RCC 7860 (cell line): Measurements from ENCODE around the gene ELAVL2.

Experiments
- DNase-seq: peaks from one replicate; pipeline ENCODE4 v3.0.0-alpha.2; 2015; ENCODE audit warnings: low spot score
- FAIRE-seq: peaks from 2 replicates; lab custom pipeline; 2012; peaks lifted over from hg19 to GRCh38; lab: Jason Lieb, UNC

The ELAVL2 gene

DNA sequence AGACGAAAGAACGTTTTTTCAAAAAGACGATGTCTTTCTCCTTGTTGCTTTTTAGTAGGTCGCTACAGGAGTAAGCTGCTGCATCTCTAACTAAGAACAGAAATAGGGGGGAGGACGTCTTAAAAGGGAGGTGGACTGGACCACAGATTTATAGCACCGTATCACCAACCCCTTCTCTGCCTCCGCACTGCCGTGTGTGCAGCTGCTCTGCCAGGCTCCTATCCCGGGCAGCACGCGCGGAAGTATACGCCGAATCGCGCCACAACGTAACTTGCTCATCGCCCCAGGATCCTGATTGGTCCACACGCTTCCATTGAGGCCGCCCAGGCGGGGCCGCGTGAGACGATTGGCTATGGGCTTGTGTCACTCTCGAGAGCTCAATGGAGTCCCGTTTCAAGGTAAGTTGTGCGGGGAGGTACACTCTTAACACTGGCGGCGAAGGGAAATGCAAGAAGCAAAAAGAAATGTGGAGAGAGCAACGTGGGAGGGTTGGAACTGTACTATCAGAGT, at the start of gene ELAVL2:
TSS of gene ELAVL2 (minus strand) at position 121 of the 510 bp plus-strand sequence. CDS start 64,006 bp downstream, outside the sequence.
- FAIRE-seq (no peak), DNase-seq (no peak)

DNA sequence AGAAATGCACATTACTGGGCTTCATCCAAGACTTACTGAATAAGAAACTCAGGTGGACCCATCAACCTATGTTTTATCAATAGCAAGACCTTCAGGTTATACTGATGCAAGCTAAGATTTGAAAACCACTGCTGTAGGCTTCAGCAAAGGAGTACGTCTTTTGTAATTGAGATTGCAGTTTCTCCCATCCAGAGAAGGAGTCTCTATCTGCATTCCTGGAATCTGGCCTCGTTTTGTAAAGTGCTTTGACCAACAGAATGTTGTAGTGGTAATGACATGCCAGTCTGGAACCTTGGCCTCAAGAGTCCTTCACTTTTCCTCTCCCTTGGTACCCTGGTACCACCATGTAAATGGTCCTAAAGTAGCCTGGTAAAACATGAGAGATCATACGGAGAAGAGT, 32.2 kb upstream of the ELAVL2 start:
- DNase-seq (no peak), FAIRE-seq (no peak)

DNA sequence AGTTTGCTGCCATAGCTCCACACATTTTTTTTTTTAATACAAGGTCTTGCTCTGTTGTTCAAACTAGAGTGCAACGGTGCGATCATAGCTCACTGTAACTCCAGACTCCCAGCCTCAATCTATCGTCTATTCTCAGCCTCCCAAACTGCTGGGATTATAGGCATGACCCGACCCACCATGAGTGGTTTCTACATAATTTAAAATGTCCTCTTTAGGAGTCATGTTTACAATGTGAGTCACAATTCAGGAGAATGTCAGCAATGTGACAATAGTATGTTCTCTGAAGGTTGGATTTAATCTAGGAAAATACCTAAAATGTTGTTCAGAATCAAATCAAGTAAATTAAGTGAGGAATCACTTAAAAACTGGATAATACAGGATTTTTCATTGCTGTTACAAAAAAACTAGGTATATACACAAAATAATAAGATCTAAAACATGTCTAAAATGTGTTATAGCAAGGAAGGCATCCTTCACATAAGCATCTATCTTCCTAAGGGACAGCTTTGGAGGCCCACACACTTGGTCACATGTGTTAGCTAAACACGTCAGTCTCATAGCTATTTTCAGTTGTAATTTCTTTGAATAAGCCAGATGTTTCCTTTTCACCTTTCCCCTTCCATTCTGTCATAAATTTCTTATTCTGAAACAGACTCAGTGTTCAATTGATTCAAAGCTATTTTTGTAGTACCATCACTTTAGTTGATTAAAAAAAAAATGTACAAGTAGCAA, 30.0 kb upstream of the ELAVL2 start:
- FAIRE-seq (no peak), DNase-seq (no peak)

DNA sequence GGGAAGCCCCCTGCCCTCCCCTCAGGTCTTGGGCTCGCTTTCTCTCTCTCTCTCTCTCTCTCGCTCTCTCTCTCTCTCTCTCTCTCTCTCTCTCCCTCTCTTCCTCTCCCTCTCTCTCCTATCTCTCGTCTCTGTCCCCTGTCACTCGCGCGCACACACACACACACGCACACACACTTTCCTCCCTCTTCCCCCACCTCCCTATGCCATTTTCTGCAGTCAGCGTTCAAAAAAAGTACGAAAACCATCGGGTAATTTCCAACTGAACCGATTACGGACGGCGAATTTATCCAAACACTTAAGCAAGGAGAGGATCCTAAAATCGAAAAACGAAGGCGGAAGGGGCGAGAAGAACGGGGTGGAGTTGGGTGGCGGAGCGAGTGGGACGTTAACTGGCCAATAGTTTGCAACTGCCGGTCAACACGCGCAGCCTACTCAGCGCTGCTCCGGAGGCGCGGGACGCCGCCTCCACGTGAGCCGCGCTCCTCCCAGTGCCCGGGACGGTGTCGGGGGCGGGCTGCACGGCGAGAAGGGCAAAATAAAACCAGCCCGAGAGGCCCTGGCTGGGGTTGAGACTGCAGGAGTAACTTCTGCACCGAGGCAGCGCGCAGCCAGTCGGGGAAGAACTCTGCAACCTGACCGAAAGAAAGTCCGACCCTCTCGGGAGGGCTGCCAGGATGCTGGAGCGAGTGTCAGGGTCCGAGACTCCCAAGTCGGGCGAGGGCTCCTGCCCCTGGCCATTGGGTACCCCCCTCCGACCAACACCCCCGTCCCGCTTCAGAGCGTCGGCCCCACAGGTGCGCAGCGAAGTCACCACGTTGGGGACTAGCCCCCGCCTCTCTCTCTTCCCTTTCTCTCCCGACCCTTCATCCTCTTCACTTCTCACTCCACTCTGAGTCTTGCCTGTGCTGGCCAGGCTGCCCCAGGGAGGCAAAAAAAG, 24.9 kb upstream of the ELAVL2 start:
- FAIRE-seq: no peak
- DNase-seq: no peak

DNA sequence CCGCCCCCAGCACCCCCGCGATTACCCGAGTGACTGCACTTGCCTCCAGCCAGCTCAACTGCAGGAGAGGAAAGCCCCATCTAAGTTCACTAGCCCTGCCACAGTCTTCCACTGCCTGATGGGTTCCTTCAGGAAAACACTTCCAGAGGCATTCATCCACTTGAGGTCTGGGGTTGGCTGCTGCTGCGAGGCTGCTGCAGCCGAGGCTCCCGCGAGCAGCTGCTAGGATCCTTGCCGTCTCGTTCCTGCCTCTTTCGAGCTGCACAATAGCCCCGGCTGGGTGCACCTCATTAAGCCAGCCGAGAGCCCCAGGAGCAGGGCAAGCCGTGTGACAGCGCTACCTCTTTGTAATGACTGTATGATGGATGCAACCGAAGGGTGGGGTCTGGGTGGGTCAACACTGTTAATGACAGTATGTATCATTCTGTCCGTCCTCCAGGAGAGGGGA, 24.2 kb upstream of the ELAVL2 start:
- FAIRE-seq (no peak), DNase-seq (no peak)

DNA sequence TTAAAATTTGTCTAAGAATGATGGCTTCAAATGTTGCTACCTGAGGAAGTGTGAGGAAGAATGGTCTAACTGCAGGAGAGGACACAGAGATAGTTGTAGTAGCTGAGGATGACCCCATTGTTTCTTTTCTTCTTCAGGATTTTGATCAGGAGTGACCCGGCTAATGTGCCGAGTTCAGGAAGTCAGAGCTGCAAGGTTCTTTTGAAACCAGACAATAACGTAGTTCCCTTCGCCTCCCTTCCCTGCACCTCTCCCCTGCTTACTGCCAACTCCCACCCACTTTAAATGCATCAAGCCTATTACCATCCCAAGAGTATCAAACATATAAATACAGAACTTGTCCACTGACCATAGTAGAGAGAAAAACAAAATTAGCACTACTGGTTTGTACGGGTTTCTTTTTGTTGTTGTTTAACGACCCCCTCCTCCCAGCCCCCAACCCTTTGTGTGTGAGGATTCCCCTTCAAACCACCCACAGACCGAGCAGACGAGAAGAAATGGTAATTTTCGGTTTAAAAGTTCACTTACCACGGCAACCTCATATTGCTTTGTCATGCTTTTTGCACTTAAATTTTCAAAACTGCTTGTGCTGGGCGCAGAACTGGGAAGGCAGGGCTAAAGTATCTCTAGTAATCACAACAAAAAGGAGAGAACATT, 23.5 kb upstream of the ELAVL2 start:
- FAIRE-seq (no peak), DNase-seq (no peak)

DNA sequence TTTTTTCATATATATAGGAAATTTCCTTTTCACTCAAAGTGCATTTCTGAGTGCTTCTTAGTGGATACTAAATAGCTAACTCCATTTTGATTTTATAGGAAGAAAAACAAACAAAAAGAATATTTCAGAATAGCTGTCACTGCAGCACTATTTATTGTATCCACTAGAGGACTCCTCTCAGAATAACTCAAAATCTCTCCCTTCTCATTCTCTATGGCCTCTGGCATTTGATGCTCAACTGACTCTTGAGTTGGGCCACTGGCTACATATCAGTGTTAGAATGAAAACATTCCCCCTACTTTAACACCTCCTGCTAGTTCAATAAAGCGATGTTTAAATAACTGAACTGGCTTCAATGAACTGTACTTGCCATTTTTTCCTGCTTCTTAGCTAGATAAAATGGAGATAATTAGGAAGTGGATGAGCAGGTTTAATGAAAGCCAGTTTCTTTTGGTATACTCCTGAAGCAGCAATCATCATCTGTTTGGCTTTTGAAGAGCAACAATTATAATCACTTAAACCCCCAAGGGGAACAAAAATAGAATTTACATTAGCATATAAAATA, 16.6 kb upstream of the ELAVL2 start:
- DNase-seq: no peak

DNA sequence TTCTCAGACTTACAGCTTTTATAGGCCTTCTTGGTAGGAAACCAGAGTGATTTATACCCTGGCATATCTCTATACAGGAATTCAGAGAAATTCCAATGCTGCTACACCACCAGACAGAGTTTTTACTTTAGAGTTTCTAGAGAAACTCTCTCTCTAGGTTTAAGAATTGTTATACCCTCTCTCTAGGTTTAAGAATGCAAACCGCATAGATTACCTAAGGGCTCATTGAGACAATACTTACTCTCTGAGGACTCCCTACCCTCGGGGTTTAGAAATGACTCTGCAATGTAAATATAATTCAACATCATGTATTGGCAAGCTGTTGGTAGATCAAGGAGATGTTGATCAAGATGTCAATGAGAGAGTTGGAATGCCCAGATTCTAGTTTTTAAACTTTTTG, 15.3 kb upstream of the ELAVL2 start:
- DNase-seq: no peak
- FAIRE-seq: no peak

More for the DNA sequence above, 16.6 kb upstream of the ELAVL2 start:
- no peak for FAIRE-seq

DNA sequence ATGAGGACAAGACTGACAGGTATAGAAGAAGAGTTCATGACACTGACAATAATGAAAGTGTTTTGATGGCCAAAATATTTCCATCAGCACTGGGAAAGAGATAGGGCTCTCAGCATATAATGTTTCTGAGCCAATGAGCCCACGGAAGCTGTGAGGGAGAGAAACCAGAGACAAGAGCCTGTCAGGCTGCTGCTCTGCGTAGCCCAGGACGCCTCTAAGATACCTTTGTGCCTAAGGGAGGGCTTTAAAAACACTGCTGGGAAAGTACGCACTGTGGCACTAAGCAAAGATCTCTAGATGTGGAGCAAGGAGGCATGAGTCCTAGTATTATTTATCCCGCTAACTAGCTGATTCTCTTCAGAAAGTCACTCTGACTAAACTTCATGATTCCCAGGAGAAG, 11.0 kb upstream of the ELAVL2 start:
- DNase-seq (no peak), FAIRE-seq (no peak)

DNA sequence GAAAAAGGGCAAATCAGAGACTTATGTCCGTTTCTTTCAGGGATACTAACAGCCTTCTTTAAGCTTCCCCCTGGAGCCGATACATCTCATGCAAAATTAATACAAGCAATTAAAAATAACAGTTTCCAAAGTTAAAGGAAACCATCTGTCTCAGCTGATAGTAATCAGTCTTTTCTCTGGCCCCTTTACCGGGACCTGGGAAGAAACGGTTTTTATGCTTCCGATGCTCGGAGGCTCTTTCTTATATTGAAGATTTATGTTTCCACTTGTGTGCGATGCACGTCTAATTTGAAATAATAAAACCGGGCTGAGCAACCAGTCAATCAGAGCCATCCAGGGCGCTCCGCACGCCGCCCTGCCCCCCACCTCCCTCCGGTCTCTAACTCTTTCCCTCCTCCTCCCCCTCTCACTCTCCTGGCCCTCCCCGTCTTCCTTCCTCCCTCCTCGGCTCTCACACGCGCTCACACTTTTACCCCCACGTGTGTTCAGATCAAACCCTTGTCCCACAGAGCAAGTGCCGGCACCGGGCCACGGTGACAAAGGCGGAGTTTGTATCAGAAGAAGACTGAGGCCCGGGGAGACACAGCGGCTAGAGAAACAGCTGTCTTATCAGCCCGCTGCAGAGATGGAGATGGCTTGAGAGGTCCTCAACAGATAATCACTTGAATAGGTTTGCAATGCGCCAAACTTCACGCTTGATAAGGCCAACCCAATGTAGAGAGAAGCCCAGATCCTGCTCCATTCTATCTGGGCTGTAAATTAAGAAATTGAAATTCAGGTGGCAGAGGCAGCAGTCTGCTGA, 5.1 kb upstream of the ELAVL2 start:
- no peak for DNase-seq
- no peak for FAIRE-seq

DNA sequence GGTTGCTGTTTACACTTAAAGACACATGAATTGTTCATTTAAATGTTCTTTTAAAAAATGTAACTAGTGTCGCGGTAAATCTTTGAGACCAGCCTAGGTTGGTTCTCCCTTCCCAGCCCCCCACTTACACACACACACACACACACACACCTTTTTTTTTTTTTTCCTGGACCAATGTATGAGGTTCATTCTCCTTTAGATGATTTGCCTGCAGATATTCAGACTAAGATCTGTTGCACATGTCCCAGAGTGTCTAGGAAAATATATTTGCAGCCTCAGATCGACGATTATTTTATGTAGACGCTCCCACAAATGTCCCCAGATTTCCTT, 4.4 kb upstream of the ELAVL2 start:
- DNase-seq: no peak
- no peak for FAIRE-seq

DNA sequence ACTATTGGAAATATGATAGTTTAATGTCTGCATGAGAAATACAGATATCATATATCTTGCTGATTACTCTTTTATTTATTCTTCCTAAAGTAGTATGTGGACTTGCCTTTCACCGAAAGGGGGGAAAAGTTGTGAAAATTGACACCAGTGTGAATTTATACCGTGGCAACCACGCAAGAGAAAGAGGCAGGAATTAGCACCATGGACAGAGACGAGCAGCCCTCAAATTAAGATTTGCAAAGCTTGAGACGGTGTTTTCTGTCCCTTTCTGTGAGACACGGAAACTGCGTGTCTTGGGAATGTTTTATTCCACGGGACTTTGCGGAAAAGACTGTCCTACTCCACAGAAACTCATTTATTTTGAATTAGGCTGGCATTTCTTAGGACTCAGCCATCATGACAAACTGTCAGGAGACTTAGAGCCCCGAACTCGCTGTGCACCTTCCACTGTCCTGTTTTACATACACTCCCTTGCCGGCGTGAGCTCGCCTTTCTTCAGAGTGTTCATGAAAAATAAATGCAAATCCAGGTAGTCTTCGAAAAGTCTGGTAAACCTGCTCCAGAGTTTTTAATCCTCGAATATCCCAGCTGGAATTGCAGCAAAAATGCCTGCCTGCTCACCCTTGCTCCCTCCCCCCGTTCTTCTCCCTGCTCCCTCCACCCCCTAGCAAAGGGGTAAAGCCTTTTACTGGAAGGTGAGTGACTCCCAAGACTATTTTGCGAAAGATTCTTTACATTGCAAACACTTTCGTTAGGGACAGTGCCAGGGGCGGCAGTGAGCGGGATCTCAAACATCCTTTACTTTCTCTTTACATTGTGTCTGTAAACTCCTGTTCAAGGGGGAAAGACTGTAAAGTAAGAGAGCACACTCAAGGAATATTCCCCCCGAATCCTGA, 3.8 kb upstream of the ELAVL2 start:
- FAIRE-seq: no peak

DNA sequence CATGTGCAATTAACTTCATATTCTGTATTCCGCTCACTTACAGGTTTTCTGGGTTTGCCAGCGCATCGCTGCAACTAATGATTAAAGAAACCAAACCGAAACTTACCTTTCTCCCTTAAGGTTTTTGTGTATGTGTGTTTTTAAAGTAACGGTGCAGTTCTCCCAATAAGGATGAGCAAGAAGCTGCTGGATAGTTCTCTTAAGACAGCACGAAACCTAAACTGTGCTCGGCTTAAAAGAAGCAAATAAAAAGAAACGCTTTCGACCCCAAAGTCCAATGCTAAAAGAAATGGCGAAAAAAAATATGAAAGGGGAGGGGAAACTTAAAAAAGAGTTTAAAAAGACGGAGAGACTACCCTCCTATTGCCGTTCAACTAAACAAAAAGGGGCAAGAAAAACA, 340 bp downstream of the ELAVL2 start:
- DNase-seq: no peak
- FAIRE-seq: no peak

More for the DNA sequence above, 3.8 kb upstream of the ELAVL2 start:
- DNase-seq: no peak

DNA sequence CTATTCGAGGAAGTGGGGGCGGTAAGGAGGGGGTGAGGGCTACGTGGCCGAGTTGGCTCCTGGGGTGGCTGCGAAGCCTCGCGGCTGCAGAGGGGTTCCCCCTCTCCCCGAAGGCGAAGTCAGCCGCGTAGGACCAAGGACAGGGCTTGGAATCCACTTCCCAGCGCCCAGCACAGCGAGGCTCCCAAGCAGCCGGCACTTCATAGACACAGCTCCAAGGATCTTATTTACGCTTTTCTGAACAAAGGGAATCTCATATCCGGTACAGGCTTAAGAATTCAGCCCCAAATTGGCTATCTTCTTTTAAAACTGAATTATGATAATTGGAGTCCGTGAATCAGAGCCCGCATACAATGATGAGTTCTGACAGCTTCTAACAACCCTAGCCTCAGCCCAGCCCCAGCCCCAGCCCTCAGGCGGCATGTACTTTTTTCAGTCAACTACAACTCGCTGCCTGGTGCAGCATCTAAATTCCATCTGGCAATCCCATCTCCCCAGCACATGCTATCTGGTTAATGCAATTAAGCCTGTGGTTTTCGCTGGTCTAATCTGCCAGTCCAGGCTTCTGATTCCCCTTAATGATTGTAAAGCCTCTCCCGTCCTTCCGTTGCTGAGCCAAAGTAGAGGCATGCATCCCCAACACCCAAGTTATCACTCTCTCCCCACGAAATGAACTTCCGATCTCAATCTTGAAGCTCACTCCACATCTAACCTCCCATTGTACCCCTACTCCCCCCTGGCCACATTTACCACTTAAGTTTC, 1.0 kb downstream of the ELAVL2 start:
- DNase-seq (no peak), FAIRE-seq (no peak)

DNA sequence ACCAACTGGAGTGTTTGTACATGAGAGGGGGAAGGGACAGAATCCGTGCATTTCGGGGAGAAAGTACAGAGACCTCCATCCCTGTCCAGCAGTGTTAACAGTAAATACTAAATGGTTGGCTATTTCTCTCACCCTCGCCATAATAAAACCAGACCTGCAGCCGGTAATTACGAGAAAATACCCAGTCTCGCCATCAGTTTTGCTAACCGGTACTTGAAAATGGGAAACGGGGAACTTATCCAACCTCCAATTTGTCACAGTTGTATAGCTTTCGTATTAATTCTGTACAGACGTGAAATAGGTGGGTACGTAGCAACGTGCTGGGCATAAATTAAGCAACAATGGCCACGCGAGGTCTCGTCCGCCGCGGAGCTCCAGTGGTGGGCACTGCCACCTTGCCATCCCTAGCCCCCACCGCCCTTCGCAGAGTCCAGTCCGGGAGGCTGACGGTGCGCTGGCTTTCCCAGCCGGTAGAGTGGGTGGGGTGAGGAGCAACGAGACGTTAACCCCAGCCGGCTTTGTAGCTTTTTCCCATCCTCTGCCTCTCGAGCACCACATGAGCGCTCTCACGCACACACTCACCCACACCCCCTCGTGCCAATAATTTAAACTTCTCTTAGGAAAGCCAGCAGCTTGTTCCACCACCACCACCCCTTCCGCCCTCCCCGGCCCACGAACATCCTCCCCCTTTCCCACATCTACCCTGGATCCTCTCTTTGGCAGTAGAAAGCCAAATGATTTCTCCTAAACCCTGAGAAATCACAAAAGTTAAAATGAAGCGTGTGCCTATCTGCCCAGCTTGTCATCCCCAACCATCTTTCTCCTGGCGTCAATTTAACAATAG, 1.8 kb downstream of the ELAVL2 start:
- FAIRE-seq: no peak

DNA sequence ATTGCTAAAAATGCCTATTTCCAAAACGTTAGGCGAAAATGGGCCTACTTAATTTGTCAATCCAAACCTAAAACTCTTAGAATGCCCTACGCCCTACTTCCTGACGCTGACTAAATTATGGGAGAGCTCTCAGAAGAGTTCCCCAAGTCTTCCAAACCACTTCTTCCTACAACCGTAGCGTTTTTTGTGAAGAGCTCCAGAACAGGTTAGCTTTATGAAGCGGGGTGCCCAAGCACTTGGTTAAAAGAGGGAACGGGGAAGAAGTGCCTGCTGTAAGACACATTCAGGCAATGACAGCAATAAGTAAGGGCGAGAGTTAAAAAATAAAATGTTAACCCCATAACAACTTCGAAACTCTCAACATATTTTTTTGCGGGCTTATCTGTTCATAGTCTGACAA, 2.8 kb downstream of the ELAVL2 start:
- DNase-seq (no peak), FAIRE-seq (no peak)

More for the DNA sequence above, 1.8 kb downstream of the ELAVL2 start:
- no peak for DNase-seq
